ENCODE results near the gene CDYL.
"Not testable (repeated sequence)": the region's sequence is repeated elsewhere in the genome, so short reads cannot be mapped to it uniquely, and the experiment has no call there.

CDYL gene

GRCh38 chr6:4987432-4987831 lies 211.2 kb downstream of the CDYL start:
- ATAC-seq (replicated peaks): no peak
- H3K27me3 Mint-ChIP-seq: no peaks in the 10 kb centered on the region
- H3K27ac Mint-ChIP-seq: no peak overlapping the region
- no peaks in the 10 kb centered on the region for H3K4me1 Mint-ChIP-seq
- no peak for DNase-seq
- peaks cover 20 to 29% of the 10 kb centered on the region in 2 donors for H3K36me3 Mint-ChIP-seq
- peaks cover 6 to 8% of the 10 kb centered on the region in 2 donors for H3K9me3 Mint-ChIP-seq
- no peak overlapping the region for H3K4me3 Mint-ChIP-seq

GRCh38 chr6:4994741-4995140 lies 218.5 kb downstream of the CDYL start:
- no peaks in the 10 kb centered on the region for H3K27me3 Mint-ChIP-seq
- no peak for DNase-seq
- no peak overlapping the region for H3K4me3 Mint-ChIP-seq
- ATAC-seq (replicated peaks): no peak
- no peak overlapping the region for H3K27ac Mint-ChIP-seq
- H3K36me3 Mint-ChIP-seq: peaks cover 43 to 59% of the 10 kb centered on the region in 2 donors
- peaks cover 0 to 2% of the 10 kb centered on the region in 2 donors for H3K9me3 Mint-ChIP-seq
- no peaks in the 10 kb centered on the region for H3K4me1 Mint-ChIP-seq

- H3K4me3 Mint-ChIP-seq: no peak overlapping the region
- H3K27me3 Mint-ChIP-seq: no peaks in the 10 kb centered on the region
- no peak for DNase-seq
- H3K36me3 Mint-ChIP-seq: peaks cover 27 to 44% of the 10 kb centered on the region in 2 donors
- no peak for ATAC-seq (replicated peaks)
- H3K4me1 Mint-ChIP-seq: no peaks in the 10 kb centered on the region
- H3K9me3 Mint-ChIP-seq: no peaks in the 10 kb centered on the region
- H3K27ac Mint-ChIP-seq: no peak overlapping the region
Measured at GRCh38 chr6:4997862-4998261, 221.7 kb downstream of the CDYL start.

GRCh38 chr6:4999586-4999985 lies 223.4 kb downstream of the CDYL start:
- Mint-ChIP-seq H3K27ac (no peak overlapping the region), H3K4me1 (peaks cover 3 to 6% of the 10 kb centered on the region in 2 donors), H3K9me3 (no peaks in the 10 kb centered on the region), H3K4me3 (no peak overlapping the region), H3K36me3 (peaks cover 20 to 38% of the 10 kb centered on the region in 2 donors), H3K27me3 (no peaks in the 10 kb centered on the region)
- DNase-seq (no peak), ATAC-seq (replicated peaks) (no peak)

GRCh38 chr6:5003604-5004372 lies 227.6 kb downstream of the CDYL start, which contains the start of gene RPP40:
RPP40 (minus strand) TSS chr6:5004037; CDS start chr6:5004002, 35 bp downstream.
- Mint-ChIP-seq H3K36me3 (peaks cover 2 to 6% of the 10 kb centered on the region in 2 donors), H3K27me3 (no peaks in the 10 kb centered on the region), H3K27ac (peak within 1 kb of the TSS; percentile 98), H3K9me3 (no peaks in the 10 kb centered on the region), H3K4me1 (peaks cover 4 to 8% of the 10 kb centered on the region in 2 donors), H3K4me3 (peak within 1 kb of the TSS; percentile 93 to 95)
- DNase-seq (peak; percentile 97), ATAC-seq (replicated peaks) (peak; percentile 95 to 96)

GRCh38 chr6:5004373-5005037 lies 228.3 kb downstream of the CDYL start:
- Mint-ChIP-seq H3K36me3 (peaks cover 2 to 6% of the 10 kb centered on the region in 2 donors), H3K4me1 (peaks cover 4 to 8% of the 10 kb centered on the region in 2 donors), H3K4me3 (peak overlapping the region; percentile 93 to 95), H3K27ac (peak overlapping the region; percentile 98), H3K27me3 (no peaks in the 10 kb centered on the region), H3K9me3 (no peaks in the 10 kb centered on the region)
- DNase-seq (no peak), ATAC-seq (replicated peaks) (no peak)

- not testable (repeated sequence) for ATAC-seq (replicated peaks); H3K4me1 Mint-ChIP-seq; H3K9me3 Mint-ChIP-seq; H3K36me3 Mint-ChIP-seq; H3K27ac Mint-ChIP-seq; H3K27me3 Mint-ChIP-seq; H3K4me3 Mint-ChIP-seq; DNase-seq
Measured at GRCh38 chr6:5005038-5005433, 228.8 kb downstream of the CDYL start.

All from stimulated activated naive B cell treated with anti-CD40 and anti-IgM and Interleukin-4, amounts not matched to agents 10 μg/mL and 1 μg/mL and 100 μg/mL, for 72 hours (primary cell).